ENCODE data around the gene SLC25A30.
"Not testable (repeated sequence)": the region's sequence is repeated elsewhere in the genome, so short reads cannot be mapped to it uniquely, and the experiment has no call there.

The SLC25A30 gene

DNA sequence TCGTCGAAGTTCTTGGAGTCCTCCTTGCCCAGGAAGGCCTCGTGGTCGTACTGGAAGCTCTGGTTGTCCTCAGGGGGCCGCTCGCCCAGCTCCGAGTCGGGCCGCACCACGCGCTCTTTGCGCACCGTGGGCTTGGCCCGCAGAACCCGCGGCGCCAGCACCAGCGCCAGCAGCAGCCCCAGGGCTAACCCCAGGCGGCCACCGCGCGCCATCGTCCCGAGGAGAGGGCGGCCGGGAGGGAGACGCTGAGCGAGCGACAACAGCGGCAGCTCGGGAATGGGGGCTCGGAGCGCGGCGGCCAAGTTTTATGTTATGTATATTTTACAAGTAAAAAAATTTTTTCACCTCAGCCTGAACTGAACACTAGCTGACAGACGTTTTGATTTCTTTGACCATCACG lies 27.0 kb downstream of the SLC25A30 start:
- not testable (repeated sequence) for DNase-seq

DNA sequence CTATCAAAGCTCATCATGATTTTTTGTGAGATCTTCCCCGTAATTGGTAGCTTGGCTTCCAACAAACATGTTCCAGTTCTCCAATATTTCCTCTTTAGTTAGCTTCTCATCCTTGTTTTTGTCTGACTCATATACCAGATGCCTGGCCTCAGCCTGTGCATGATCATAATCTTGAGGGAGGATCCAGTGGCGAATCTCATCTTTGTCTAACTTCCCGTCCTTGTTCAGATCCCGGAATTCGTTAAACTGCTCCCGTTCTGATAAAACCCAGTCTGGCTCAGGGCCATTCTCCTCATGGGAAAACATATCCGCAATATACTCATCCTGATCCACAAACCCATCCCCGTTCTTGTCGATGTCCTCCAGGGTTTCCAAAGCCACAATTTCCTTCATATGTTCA lies 27.8 kb downstream of the SLC25A30 start:
- DNase-seq: not testable (repeated sequence)

DNA sequence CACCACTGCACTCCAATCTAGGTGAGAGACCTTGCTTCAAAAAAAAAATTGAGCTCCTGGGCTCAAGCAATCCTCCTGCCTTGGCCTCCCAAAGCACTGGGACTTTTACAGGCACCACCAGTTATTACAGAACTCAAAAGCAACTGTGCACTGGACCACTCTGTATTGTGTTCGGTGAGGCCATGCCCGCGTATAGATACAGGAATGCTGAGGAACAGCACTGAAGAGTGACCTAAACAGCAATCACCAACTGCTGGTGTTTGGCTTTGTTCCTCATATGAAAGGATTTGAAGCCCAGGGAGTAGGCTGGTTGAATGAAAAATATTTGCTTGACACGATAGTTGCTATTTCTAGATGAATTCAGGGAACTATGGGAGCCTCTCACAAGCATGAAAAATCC lies 29.5 kb downstream of the SLC25A30 start:
- DNase-seq: no peak

DNA sequence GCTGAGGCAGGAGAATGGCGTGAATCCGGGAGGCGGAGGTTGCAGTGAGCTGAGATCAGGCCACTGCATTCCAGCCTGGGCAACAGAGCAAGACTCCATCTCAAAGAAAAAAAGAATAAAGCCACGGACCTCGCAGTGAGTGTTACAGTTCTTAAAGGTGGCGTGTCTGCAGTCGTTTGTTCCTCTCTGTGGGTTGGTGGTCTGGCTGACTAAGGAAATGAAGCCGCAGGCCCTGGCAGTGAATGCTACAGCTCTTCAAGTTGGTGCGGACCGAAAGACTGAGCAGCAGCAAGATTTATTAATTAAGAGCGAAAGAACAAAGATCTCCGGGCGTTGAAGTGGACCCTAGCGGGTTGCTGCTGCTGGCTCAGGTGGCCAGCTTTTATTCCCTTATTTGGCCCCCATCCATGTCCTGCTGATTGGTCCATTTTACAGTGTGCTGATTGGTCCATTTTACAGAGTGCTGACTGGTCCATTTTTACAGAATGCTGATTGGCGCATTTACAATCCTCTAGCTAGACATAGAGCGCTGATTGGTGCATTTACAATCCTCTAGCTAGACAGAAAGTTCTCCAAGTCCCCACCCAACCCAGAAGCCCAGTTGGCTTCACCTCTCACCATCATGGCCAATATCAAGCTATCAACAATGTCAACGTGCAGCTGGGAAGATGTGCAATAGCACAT lies 31.1 kb downstream of the SLC25A30 start:
- DNase-seq: not testable (repeated sequence)

DNA sequence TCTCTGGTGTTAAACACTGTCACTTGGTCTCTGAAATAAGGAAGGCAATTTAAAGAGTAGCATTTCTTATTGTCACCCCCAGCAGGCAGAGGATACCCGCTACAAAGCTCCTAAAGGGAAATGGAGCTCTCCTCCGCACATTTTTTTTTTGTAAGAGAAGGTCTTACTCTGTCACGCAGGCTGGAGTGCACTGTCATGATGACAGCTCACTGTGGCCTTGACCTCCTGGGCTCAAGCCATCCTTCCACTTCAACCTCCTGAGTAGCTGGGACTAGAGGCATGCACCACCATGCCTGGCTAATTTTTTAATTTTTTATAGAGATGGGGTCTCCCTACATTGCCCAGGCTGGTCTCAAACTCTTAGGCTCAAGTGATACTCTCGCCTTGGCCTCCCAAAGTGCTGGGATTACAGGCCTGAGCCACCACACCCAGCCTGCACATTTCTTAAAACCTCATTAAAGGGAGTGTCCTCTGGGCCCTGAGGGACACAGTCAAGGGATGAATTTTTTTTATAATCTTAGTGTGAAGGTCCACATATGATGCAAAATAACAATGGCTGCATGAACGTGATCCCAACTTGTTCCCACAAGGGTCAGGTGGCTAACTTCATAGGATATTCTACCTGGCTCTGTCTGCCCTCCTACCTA lies 32.1 kb downstream of the SLC25A30 start:
- DNase-seq: no peak

DNA sequence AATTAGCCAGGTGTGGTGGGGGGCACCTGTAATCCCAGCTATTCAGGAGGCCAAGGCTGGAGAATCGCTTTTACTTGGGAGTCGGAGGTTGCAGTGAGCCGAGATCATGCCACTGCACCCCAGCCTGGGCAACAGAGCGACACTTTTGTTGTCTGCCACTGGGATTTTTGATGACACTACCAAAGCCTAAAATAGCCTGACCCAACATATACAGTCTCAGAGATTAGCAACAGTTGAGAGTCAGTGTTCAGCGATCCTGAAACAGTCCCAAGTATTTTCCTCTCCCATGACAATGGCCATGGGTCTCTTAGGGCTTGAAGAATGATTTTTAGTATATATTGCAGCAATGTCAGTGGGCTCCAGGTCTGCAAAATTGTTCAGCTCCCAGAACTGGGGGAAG lies 32.9 kb downstream of the SLC25A30 start:
- DNase-seq: no peak

DNA sequence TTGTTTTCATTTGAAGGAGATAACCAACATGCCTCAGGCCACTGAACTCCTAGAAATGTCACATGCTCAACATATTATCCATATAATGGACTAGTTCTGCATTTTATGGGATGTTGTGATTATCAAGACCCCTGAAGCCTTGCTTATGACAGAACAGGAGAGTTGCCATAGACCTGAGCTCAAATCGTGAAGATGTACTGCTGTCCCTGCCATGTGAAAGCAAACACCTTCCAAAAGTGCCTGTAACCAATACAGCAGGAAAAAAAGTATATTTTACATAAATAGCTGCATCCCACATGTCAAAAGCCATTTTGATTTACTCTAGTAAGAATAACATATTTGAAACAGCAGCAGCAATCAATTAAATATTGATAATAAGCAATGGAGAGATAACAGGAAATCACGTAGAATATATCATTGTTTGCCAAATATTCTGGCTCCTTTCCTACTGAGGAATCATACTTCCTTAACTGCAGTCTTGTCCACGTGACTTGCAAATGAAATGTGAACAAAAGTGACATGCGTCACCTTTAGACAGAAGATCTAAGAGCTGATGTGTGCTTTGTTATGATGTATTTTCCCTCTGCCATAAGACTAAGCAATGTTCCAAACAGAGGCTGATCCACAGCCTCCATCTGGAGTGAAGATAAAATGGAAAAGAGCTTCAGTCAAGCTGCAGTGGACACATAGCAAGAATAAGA lies 33.5 kb downstream of the SLC25A30 start:
- DNase-seq: no peak

DNA sequence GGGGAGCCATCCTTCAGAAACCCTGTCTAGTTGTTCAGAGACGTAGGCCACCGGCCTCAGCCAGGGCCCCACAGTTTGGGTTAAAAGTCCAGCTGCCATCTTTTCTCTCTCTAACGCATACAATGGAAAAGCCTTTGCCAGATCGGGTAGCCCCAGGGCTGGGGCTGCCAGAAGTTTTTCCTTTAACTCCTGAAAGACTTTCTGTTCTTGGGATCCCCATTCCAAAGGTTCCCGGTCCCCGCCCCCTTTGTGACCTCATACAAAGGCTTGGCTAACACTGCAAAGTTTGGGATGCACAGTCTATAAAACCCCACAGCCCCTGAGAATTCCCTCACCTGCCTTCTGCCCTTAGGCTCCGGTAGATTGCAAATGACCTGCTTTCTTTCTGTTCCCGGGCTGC lies 35.4 kb downstream of the SLC25A30 start:
- DNase-seq: not testable (repeated sequence)

DNA sequence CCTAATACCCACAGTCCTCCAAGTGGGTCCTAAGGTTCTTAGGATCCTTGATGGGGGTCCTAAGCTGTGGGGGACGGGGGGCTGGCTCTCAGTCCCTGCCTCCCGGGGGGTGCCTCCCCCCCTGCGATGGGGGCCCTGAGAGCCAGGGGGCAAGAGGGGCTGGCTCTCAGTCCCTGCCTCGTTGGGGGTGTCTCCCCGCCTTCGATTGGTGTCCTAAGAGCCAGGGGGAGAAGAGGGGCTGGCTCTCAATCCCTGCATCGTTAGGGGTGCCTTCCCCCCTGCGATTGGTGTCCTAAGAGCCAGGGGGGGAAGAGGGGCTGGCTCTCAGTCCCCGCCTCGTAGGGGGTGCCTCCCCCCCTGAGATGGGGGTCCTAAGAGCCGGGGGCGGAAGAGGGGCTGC lies 37.0 kb downstream of the SLC25A30 start:
- no peak for DNase-seq

DNA sequence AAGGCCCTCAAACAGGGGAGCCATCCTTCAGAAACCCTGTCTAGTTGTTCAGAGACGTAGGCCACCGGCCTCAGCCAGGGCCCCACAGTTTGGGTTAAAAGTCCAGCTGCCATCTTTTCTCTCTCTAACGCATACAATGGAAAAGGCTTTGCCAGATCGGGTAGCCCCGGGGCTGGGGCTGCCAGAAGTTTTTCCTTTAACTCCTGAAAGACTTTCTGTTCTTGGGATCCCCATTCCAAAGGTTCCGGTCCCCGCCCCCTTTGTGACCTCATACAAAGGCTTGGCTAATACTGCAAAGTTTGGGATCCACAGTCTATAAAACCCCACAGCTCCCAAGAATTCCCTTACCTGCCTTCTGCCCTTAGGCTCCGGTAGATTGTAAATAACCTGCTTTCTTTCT lies 37.5 kb downstream of the SLC25A30 start:
- DNase-seq: not testable (repeated sequence)

DNA sequence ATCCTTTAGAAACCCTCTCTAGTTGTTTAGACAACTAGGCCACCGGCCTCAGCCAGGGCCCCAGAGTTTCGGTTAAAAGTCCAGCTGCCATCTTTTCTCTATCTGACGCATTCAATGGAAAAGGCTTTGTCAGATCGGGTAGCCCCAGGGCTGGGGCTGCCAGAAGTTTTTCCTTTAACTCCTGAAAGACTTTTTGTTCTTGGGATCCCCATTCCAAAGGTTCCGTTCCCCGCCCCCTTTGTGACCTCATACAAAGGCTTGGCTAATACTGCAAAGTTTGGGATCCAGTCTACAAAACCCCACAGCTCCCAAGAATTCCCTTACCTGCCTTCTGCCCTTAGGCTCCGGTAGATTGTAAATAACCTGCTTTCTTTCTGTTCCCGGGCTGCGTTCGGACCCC lies 38.7 kb downstream of the SLC25A30 start:
- DNase-seq: not testable (repeated sequence)

DNA sequence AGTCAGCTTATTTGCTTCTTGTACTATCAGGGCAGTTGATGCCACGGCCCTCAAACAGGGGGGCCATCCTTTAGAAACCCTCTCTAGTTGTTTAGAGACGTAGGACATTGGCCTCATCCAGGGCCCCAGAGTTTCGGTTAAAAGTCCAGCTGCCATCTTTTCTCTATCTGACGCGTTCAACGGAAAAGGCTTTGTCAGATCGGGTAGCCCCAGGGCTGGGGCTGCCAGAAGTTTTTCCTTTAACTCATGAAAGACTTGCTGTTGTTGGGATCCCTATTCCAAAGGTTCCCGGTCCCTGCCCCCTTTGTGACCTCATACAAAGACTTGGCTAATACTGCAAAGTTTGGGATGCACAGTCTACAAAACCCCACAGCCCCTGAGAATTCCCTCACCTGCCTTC lies 39.4 kb downstream of the SLC25A30 start:
- DNase-seq: not testable (repeated sequence)

DNA sequence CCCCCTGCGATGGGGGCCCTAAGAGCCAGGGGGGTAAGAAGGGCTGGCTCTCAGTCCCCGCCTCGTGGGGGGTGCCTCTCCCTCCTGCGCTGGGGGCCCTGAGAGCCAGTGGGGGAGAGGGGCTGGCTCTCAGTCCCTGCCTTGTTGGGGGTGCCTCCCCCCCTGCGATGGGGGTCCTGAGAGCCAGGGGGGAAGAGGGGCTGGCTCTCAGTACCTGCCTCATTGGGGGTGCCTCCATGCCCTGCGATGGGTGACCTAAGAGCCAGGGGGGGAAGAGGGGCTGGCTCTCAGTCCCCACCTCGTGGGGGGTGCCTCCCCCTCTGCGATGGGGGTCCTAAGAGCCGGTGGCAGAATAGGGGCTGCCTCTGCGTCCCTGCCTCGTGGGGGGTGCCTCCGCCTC lies 40.9 kb downstream of the SLC25A30 start:
- not testable (repeated sequence) for DNase-seq

DNA sequence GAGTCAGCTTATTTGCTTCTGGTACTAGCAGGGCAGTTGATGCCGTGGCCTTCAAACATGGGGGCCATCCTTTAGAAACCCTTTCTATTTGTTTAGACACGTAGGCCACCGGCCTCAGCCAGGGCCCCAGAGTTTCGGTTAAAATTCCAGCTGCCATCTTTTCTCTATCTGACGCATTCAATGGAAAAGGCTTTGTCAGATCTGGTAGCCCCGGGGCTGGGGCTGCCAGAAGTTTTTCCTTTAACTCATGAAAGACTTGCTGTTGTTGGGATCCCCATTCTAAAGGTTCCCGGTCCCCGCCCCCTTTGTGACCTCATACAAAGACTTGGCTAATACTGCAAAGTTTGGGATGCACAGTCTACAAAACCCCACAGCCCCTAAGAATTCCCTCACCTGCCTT lies 41.5 kb downstream of the SLC25A30 start:
- not testable (repeated sequence) for DNase-seq

DNA sequence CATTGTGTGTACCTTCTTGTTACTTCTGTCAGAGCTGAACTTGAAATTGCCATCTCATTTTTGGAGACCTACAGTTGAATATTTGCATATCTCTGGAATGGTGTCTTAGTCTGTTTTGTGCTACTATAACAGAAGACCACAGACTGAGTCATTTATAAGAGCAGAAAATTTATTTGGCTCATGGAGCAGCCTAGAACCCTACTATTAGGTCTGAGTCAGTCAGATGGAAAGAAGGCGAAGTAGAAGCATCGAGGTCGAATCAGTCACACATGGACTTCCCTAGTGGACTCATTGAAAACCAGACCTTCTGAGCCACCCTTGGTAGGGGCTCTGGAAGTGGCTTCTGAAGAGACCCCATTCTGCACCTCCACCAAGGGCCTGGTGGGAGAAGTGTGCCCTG lies 43.3 kb downstream of the SLC25A30 start:
- peak; percentile 17 for DNase-seq

DNA sequence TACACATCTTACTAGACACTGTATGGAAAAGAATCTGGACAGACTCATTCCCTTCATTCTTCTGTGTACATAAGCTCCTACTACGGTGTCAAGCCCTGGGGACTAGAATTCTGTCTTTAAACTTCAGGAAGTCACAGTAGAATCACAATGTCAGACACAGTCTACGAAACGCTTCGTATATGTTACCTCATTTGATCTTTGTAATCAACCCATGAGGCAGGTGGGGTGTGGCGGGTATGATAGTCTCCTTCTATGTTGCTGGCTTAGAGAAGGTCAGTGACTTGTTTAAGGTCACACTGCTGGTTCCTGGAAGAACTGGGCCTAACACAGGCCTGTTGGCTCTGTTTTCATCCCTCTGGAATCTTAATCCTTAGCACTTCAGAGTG lies 45.0 kb downstream of the SLC25A30 start:
- DNase-seq: no peak

DNA sequence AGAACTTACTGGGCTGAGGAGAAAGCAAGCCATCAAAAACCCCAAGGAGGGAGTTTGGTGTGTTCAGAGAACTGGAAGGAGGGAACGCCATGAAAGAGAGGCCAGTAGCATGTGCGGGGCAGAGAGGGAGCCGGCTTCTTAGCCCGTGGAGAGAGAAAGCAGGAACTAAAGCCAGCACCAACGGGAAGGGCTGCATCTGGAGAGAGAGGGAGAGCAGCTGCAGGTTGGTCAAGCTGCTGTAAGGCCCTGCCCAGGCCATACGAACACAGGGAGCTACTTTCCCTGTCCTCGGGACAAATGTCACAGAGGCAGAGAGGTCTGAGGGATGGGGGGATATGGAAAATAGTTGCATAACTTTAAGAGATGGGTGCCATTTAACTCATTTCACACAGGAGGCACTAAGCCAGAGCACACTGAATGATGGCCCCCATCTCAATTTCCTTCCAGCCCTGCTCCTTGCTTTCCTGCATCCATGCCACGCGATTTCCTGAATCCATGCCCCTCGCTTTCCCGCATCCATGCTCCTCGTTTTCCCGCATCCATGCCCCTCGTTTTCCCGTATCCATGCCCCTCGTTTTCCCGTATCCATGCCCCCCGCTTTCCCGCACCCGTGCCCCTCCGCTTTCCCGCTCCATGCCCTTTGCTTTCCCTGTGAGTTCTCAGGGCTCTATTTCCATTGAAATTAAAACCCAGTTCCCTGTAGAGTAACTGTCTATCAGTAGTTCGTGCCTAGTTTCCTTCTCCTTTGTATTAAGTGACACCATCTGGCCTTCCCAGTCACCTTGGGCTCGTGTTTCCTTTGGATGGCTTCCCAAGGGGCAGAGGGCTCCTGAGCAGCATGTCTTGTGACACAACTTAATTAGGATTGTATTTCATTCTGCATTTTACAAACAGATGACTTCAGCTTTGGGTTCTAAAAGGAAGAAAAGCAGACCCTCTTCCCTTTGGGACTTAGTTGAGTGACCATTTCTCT lies 45.7 kb downstream of the SLC25A30 start:
- no peak for DNase-seq

DNA sequence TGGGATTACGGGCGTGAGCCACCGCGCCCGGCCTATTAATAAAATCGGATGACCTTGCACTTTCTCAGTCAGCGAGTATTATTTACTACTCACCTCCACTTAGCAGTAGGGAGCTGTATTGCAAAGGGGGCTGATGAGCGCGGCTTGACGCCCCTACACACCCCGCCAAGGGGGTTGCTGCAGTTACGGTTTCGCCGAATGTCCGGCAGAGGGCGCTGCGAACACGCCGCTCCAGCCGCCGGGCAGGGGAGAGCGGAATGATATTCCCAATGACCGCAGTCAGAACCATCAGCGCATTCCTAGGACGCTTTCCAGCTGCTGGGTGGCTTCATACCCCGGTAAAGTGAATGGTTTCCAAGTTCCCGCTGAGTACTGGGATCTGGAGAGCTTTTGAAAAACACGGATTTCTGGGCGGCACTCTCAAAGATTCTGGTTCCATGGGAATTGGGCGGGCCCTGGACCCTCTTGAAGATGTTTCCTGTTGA lies 47.2 kb downstream of the SLC25A30 start:
- DNase-seq: peak; percentile 76

DNA sequence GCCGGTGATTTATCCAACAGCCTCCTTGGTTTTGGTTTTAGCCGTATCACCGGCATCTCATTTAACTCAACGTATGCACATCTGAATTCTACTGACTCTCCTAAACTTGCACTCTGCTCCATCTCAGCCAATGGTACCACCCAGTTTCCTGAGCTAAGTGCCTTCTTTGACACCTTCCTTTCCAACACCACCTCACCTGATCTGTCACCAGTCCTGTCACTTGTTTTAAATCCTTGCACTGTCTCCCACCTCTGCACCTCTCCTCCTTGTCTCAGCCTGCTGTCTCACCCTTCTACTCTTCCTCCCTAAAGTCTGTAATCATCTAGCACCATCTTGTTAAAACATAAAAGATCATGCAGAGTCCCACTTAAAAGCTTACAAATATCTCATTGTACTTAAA lies 49.1 kb downstream of the SLC25A30 start:
- no peak for DNase-seq

DNA sequence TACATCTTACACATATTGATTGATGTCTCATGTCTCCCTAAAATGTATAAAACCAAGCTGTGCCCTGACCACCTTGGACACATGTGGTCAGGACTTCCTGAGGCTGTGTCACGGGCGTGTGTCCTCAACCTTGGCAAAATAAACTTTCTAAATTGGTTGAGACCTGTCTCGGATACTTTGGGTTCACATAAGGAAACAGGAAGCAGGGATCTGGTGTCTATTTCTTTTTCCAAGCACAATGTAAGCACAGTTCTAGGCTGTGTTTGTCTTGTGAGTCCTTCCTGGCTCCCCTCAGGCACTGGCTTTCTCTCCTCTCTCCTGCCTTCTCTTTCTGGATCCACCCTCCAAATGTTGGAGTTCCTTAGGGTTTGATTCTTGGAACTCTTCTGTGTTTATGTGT lies 49.6 kb downstream of the SLC25A30 start:
- DNase-seq: no peak

DNA sequence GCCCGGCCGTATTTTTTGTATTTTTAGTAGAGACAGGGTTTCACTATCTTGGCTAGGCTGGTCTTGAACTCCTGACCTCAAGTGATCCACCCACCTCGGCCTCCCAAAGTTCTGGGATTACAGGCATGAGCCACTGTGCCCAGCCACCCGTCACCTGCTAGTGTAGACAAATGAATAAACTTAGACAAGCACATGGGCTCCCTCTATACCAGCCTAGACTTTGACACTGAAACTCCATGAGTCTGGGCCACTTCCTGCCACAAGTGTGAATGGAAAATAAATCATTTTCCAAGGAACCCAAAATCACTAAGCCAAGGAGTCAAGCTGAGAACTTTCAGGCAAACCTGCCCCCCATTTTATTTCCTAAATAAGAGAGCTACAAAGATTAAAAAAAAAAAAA lies 50.2 kb downstream of the SLC25A30 start:
- no peak for DNase-seq

DNA sequence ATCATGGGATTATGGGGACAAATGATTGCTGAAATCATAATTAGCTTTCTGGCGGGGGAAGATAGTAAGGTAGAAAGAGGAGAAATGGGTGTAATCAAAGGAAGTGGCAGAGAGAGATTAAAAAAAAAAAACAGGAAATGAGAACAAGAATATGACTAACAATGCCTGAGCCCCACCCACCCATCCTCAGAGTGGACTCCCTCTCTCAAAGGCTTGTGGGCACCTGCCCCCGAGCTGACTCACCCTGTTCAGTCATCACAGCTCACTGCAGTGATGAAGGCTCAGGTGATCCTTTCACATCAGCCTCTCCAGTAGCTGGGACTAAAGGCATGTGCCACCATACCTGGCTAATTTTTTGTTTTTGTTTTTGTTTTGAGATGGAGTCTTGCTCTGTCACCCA lies 50.8 kb downstream of the SLC25A30 start:
- DNase-seq: peak; percentile 91

DNA sequence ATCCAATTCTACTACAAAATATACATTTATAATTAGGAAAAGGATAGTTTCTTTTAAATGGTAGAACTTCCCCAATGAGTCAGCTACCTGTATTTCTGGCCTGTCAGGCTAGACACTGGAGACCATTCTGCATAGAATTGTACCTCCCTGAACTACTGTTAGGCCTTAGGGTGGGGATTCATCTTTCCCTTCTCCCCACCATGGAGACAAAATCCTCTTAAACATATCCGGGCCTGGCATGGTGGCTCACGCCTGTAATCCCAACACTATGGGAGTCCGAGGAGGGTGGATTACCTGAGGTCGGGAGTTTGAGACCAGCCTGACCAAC lies 52.7 kb downstream of the SLC25A30 start:
- DNase-seq: no peak
